Cardiac septum (tissue), 1 donor: ENCODE measurements around the gene PDLIM7. TPM values are rescaled to one million over a fixed set of nuclear protein-coding genes. Genes with fewer than 3 reads are reported as not detected.

Experiments used
- DNase-seq: peaks from one replicate; pipeline ENCODE4 v3.0.0-alpha.2; 2020; ENCODE audit warnings: low spot score
- intact Hi-C: fragments of 100-400 bp; cut with DNase I; formaldehyde crosslinking; loops from one replicate; pipeline ENCODE4 v1.14.0; 2022
- total RNA-seq: library from RNA; stranded (reverse); fragmentation: NEBNext Ultra II Directional; extraction: Animal tissue kit (Norgen Biotek cat#: 25700); gene quantifications from one replicate; pipeline ENCODE4 v1.2.1, GENCODE V29; 2021
- donor health status: DM: no; HTN: no; CAD: no.

Gene PDLIM7
- total RNA-seq, 1 donor from 2014 or later: 133 TPM

GRCh38 chr5:177440211-177440989, 57.0 kb downstream of the PDLIM7 start:
- intact Hi-C loops: no loop called here
- DNase-seq: no peak

GRCh38 chr5:177439518-177440053, 57.8 kb downstream of the PDLIM7 start:
- no peak for DNase-seq
- intact Hi-C loops: no loop called here

- DNase-seq: no peak
- intact Hi-C loops: no loop called here
Measured at GRCh38 chr5:177438468-177438867, 58.9 kb downstream of the PDLIM7 start.

GRCh38 chr5:177437623-177438022, 59.8 kb downstream of the PDLIM7 start:
- intact Hi-C loops: no loop called here

GRCh38 chr5:177435847-177436536, 61.4 kb downstream of the PDLIM7 start:
- intact Hi-C loops: no loop called here
- no peak for DNase-seq

More at GRCh38 chr5:177437623-177438022, 59.8 kb downstream of the PDLIM7 start:
- no peak for DNase-seq

DNA sequence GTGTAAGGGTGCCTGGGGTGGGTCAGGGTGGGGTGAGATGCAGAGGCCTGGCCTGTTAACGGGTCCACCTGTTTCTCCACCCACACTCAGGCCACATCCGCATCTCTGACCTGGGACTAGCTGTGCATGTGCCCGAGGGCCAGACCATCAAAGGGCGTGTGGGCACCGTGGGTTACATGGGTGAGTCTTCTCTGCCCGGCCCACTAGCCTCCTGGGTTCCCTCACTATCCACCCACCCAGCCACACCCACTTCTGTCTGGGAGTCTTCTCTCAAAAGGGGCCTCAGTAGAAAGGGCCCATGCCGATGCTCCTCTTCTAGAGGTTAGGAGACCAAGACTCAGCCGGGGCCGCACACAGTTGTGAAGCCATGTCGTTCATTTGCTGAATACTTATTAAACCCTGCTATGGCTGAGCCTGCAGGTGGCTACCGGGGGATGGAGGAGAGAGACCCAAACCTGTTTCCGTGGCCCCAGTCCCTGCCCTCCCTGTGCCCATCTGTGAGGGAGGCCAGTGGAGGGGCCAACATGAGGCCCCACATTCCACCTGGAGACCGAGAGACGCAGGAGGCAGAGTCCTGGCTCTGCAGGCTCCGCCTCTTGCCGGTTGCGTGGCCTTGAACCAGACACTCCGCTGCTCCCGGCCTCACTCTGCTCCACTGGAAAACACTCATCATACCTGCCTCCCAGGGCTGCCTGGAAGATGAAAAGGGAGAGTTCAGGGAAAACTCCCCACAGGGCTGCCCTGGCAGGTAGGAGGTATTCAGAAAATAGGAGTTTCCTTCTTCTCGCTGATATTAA, 62.3 kb downstream of the PDLIM7 start:
- intact Hi-C loops: no loop called here
- no peak for DNase-seq

DNA sequence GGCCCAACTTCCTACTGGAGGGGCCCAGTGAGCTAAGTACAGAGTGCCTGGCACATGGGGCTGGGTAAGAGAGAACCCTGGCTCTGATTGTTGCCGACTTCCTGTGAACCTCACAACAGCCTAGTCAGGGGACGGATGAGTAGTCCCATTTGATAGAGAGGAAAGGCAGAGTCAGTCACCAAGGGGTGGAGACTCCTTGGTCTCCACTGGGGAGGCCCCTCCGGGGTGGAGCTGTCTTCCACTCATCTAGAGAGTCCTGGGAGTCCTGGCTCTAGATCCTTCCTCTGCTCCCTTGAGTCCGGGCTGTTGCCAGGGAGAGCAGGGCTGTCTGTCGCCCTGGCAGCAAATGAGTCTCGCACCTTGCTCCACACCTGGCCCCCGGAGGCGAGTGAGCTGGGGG, 63.0 kb downstream of the PDLIM7 start:
- intact Hi-C loops: no loop called here
- DNase-seq: no peak

DNA sequence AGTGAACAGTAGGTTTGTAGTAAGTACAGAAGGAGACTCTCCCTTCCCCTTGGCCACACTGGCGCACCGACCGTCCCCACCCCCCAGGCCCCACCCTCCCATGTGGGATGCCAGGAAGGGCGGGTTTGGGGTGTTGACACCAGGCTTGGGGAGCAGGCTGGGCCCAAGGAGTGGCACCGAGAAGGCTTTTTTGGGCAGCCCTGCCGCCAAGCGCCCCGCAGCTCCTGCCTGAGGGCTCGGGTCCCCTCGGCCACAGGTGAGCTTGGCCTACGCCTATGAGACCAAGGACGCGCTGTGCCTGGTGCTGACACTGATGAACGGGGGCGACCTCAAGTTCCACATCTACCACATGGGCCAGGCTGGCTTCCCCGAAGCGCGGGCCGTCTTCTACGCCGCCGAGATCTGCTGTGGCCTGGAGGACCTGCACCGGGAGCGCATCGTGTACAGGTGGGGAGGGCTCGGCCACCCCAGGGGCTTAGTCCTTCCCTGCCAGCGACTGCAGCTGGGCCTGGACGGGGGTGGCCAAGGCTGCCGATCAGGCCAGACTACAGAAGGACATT, 63.7 kb downstream of the PDLIM7 start:
- DNase-seq: no peak
- intact Hi-C loops: no loop called here

Other genes with a start within 250 kb of the PDLIM7 start
- 19.0 TPM for gene RAB24, start 193.9 kb downstream of the PDLIM7 start, total RNA-seq
- gene PRELID1, start 193.8 kb downstream of the PDLIM7 start, total RNA-seq: 49.8 TPM
- 1.9 TPM for gene MXD3, start 185.7 kb downstream of the PDLIM7 start, total RNA-seq
- gene LMAN2, start 145.9 kb downstream of the PDLIM7 start, total RNA-seq: 67.5 TPM
- 4.3 TPM for gene RGS14, start 139.7 kb downstream of the PDLIM7 start, total RNA-seq
- gene SLC34A1, start 113.2 kb downstream of the PDLIM7 start, total RNA-seq: not detected
- not detected for gene PFN3, start 96.9 kb downstream of the PDLIM7 start, total RNA-seq
- gene F12, start 88.0 kb downstream of the PDLIM7 start, total RNA-seq: not detected
- gene GRK6, start 70.9 kb downstream of the PDLIM7 start, total RNA-seq: 20.2 TPM
- 5.1 TPM for gene PRR7, start 50.8 kb downstream of the PDLIM7 start, total RNA-seq
- 27.5 TPM for gene DBN1, start 24.0 kb downstream of the PDLIM7 start, total RNA-seq
- gene DOK3, start 12.2 kb upstream of the PDLIM7 start, total RNA-seq: 4.7 TPM
- gene DDX41, start 19.4 kb upstream of the PDLIM7 start, total RNA-seq: 37.9 TPM
- 25.4 TPM for gene FAM193B, start 57.0 kb upstream of the PDLIM7 start, total RNA-seq
- 94.9 TPM for gene TMED9, start 94.6 kb upstream of the PDLIM7 start, total RNA-seq
- 16.1 TPM for gene B4GALT7, start 102.5 kb upstream of the PDLIM7 start, total RNA-seq